ENCODE results near the gene POLE.

GRCh38 chr12:132622437-132623071 is 64.6 kb downstream of the POLE start:
- TF ChIP-seq EZH2 (IDR thresholded peaks at IDR 0.05) (no peak), POLR2AphosphoS5 (IDR thresholded peaks at IDR 0.05; ENCODE audit: borderline replicate concordance, low read depth, low read length) (peak; percentile 31; the same call in 1 of the 2 replicates), FOXP2 (optimal IDR thresholded peaks at IDR 0.05; ENCODE audit: control extremely low read depth, extremely low read length, insufficient read depth) (no peak)

All from SK-N-MC (cell line).